ENCODE data around the gene ABL2. TPM values are rescaled to one million over a fixed set of nuclear protein-coding genes. Genes with fewer than 3 reads are reported as not detected.

ABL2 gene
- total and polyA plus RNA-seq, 2 donors (not counting 3 experiments of a cell fraction or from before 2014, with no cell fraction given), result 41.8 to 158 TPM

DNA sequence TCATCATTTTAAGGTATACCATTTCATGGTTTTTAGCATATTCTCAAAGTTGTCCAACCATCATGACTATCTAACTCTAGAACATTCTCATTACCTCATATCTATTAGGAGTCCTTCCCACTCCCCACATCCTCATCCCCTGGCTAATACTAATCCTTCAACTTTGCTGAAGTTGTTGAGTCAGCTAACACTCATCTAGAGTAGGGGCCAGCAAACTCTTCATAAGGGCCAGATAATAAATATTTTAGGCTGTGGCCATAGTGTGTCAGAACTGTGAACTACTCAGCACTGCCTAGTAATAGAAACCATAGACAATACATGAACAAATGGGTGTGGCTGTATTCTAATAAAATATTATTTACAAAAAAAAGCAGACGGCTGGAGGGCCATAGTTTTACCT, 104.6 kb downstream of the ABL2 start:
- H3K9me3 ChIP-seq (replicated peaks; ENCODE audit: control insufficient read depth, insufficient read depth, low read length), result no peaks in the 10 kb centered on the region
- DNase-seq (ENCODE audit: low read depth, low spot score) (no peak), FAIRE-seq (no peak)
- H3K9ac ChIP-seq (replicated peaks; ENCODE audit: extremely low read depth, insufficient read depth, low read length), result no peak overlapping the region
- H3K4me1 ChIP-seq (ENCODE audit: control insufficient read depth, extremely low read depth, insufficient read depth, low read length), result peaks cover 47% of the 10 kb centered on the region
- H3K9me1 ChIP-seq (replicated peaks; ENCODE audit: control insufficient read depth, extremely low read depth, insufficient read depth, low read length), result no peaks in the 10 kb centered on the region
- ChIA-PET POLR2A (no interaction called here), CTCF (no interaction called here)
- dilution Hi-C loops (cut with MboI; ENCODE audit: extremely low pct_ligation_motif_present, low sequenced_read_pairs), result no loop called here
- intact Hi-C loops (cut with micrococcal nuclease), result no loop called here
- TF ChIP-seq EZH2 (IDR thresholded peaks at IDR 0.05; ENCODE audit: borderline replicate concordance, low read depth, low read length, severe bottlenecking) (no peak), MYC (IDR thresholded peaks at IDR 0.05; ENCODE audit: low read depth, low read length) (no peak), CTCF (IDR thresholded peaks at IDR 0.05; ENCODE audit: extremely low read depth in 1 of 2, insufficient read depth in 1 of 2, low read depth in 1 of 2, low read length in 2 of 2) (no peak), FOS (IDR thresholded peaks at IDR 0.05; ENCODE audit: borderline replicate concordance, insufficient read depth, low read length) (no peak), POLR2AphosphoS5 (IDR thresholded peaks at IDR 0.05; ENCODE audit: insufficient read depth, low read depth, low read length) (no peak), GATA2 (IDR thresholded peaks at IDR 0.05; ENCODE audit: insufficient read depth, insufficient read length, low read depth, low read length) (no peak), POLR2A (IDR thresholded peaks at IDR 0.05; ENCODE audit: low read depth, low read length) (no peak), JUN (IDR thresholded peaks at IDR 0.05; ENCODE audit: borderline replicate concordance, insufficient read depth, insufficient read length, low read depth) (no peak)
- TF ChIP-seq, protein P1, sequence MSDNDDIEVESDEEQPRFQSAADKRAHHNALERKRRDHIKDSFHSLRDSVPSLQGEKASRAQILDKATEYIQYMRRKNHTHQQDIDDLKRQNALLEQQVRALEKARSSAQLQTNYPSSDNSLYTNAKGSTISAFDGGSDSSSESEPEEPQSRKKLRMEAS (IDR thresholded peaks at IDR 0.05; ENCODE audit: insufficient read depth, insufficient read length), result no peak
- H4K20me1 ChIP-seq (replicated peaks; ENCODE audit: control insufficient read depth, extremely low read depth, insufficient read depth, low read length), result peaks cover 15% of the 10 kb centered on the region
- BruUV-seq (replicated peaks), result no TSS peak
- H3K4me3 ChIP-seq (replicated peaks in 1 of 3; ENCODE audit: insufficient read depth in 1 of 3, low read depth in 1 of 3, low read length in 3 of 3), result no peak overlapping the region
- no peaks in the 10 kb centered on the region for H3K27me3 ChIP-seq (ENCODE audit: control insufficient read depth in 2 of 2, insufficient read depth in 2 of 2, low read length in 2 of 2)
- H3K4me2 ChIP-seq (ENCODE audit: insufficient read depth, low read length), result no peak overlapping the region
- peaks cover 83% of the 10 kb centered on the region for H3K79me2 ChIP-seq (ENCODE audit: control insufficient read depth, insufficient read depth, low read length)
- no peak overlapping the region for H3K27ac ChIP-seq (ENCODE audit: insufficient read depth, low read depth, low read length)
- H3K36me3 ChIP-seq (ENCODE audit: control insufficient read depth in 2 of 2, extremely low read depth in 1 of 2, insufficient read depth in 2 of 2, low read length in 2 of 2), result peaks cover 20 to 43% of the 10 kb centered on the region in 2 experiments
- no peak overlapping the region for H2AFZ ChIP-seq (ENCODE audit: low read depth, low read length)

Data from endothelial cell of umbilical vein (primary cell).